Measurements from ENCODE around the gene TMEM45A.
"Not testable (repeated sequence)": the region's sequence is repeated elsewhere in the genome, so short reads cannot be mapped to it uniquely, and the experiment has no call there.

Gene TMEM45A

GRCh38 chr3:100483529-100483928, 8.9 kb upstream of the TMEM45A start:
- no peak for DNase-seq (ENCODE audit: low read depth in 2 of 2, low spot score in 1 of 2)

GRCh38 chr3:100486808-100487207, 5.6 kb upstream of the TMEM45A start:
- no peak for DNase-seq (ENCODE audit: low read depth in 2 of 2, low spot score in 1 of 2)

- no peak for DNase-seq (ENCODE audit: low read depth in 2 of 2, low spot score in 1 of 2)
These were observed 3.3 kb upstream of the TMEM45A start for GRCh38 chr3:100489118-100489517.

- DNase-seq (ENCODE audit: low read depth in 2 of 2, low spot score in 1 of 2): no peak
These were observed 4.4 kb downstream of the TMEM45A start for GRCh38 chr3:100496711-100497261.

- DNase-seq (ENCODE audit: low read depth in 2 of 2, low spot score in 1 of 2): no peak
These were observed 7.2 kb downstream of the TMEM45A start for GRCh38 chr3:100499651-100500050.

- no peak for DNase-seq (ENCODE audit: low read depth in 2 of 2, low spot score in 1 of 2)
These were observed 8.0 kb downstream of the TMEM45A start for GRCh38 chr3:100500320-100500880.

- no peak for DNase-seq (ENCODE audit: low read depth in 2 of 2, low spot score in 1 of 2)
These were observed 11.0 kb downstream of the TMEM45A start for GRCh38 chr3:100503448-100503847.

GRCh38 chr3:100506355-100506754, 13.9 kb downstream of the TMEM45A start:
- no peak for DNase-seq (ENCODE audit: low read depth in 2 of 2, low spot score in 1 of 2)

GRCh38 chr3:100509818-100510217, 17.4 kb downstream of the TMEM45A start:
- DNase-seq (ENCODE audit: low read depth in 2 of 2, low spot score in 1 of 2): not testable (repeated sequence)

GRCh38 chr3:100516232-100516631, 23.8 kb downstream of the TMEM45A start:
- DNase-seq (ENCODE audit: low read depth in 2 of 2, low spot score in 1 of 2): no peak

- no peak for DNase-seq (ENCODE audit: low read depth in 2 of 2, low spot score in 1 of 2)
These were observed 24.4 kb downstream of the TMEM45A start for GRCh38 chr3:100516838-100517237.

GRCh38 chr3:100517276-100517675, 24.9 kb downstream of the TMEM45A start:
- no peak for DNase-seq (ENCODE audit: low read depth in 2 of 2, low spot score in 1 of 2)

- DNase-seq (ENCODE audit: low read depth in 2 of 2, low spot score in 1 of 2): no peak
These were observed 25.8 kb downstream of the TMEM45A start for GRCh38 chr3:100518244-100518643.

GRCh38 chr3:100518983-100519382, 26.6 kb downstream of the TMEM45A start:
- no peak for DNase-seq (ENCODE audit: low read depth in 2 of 2, low spot score in 1 of 2)

GRCh38 chr3:100521439-100521845, 29.0 kb downstream of the TMEM45A start:
- DNase-seq (ENCODE audit: low read depth in 2 of 2, low spot score in 1 of 2): no peak

GRCh38 chr3:100522125-100522524, 29.7 kb downstream of the TMEM45A start:
- no peak for DNase-seq (ENCODE audit: low read depth in 2 of 2, low spot score in 1 of 2)

- no peak for DNase-seq (ENCODE audit: low read depth in 2 of 2, low spot score in 1 of 2)
These were observed 30.8 kb downstream of the TMEM45A start for GRCh38 chr3:100523050-100523760.

GRCh38 chr3:100525753-100526612, 33.6 kb downstream of the TMEM45A start:
- DNase-seq (ENCODE audit: low read depth in 2 of 2, low spot score in 1 of 2): no peak

- no peak for DNase-seq (ENCODE audit: low read depth in 2 of 2, low spot score in 1 of 2)
These were observed 34.4 kb downstream of the TMEM45A start for GRCh38 chr3:100526613-100527346.

- DNase-seq (ENCODE audit: low read depth in 2 of 2, low spot score in 1 of 2): no peak
These were observed 34.9 kb downstream of the TMEM45A start for GRCh38 chr3:100527347-100527735.

GRCh38 chr3:100531093-100531492, 38.7 kb downstream of the TMEM45A start:
- DNase-seq (ENCODE audit: low read depth in 2 of 2, low spot score in 1 of 2): no peak
